ENCODE data around the gene KDM4D. TPM values are rescaled to one million over a fixed set of nuclear protein-coding genes. Genes with fewer than 3 reads are reported as not detected.

The KDM4D gene
- total RNA-seq, 4 donors from 2014 or later: 0.83 to 1.2 (median 0.98) TPM

DNA sequence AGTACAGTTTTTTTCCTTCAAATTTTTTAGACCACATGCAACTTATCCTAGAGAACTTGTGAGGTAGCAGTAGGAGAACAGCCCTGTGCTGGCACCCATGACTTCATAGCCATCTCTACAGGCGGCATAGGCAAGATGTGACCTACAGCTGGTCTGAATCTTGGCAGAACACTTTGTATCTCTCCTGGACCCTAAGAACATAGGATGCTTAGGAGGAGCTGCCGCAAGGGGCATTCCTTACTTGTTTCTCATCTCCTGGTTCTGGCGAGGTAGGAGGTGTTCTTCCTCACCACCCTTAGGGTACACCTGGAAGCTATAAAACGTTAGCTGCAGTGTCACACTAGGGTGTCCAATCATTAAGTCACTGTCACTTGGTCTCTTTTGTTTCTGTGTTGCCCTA lies 16.5 kb upstream of the KDM4D start:
- DNase-seq: no peak
- H3K27ac ChIP-seq: no peak overlapping the region
- no peaks in the 10 kb centered on the region for H3K4me1 ChIP-seq
- intact Hi-C loops (cut with DNase I): no loop called here
- H3K27me3 ChIP-seq: no peaks in the 10 kb centered on the region
- no peak for TF ChIP-seq POLR2A (IDR thresholded peaks at IDR 0.05)
- TF ChIP-seq, protein P1, sequence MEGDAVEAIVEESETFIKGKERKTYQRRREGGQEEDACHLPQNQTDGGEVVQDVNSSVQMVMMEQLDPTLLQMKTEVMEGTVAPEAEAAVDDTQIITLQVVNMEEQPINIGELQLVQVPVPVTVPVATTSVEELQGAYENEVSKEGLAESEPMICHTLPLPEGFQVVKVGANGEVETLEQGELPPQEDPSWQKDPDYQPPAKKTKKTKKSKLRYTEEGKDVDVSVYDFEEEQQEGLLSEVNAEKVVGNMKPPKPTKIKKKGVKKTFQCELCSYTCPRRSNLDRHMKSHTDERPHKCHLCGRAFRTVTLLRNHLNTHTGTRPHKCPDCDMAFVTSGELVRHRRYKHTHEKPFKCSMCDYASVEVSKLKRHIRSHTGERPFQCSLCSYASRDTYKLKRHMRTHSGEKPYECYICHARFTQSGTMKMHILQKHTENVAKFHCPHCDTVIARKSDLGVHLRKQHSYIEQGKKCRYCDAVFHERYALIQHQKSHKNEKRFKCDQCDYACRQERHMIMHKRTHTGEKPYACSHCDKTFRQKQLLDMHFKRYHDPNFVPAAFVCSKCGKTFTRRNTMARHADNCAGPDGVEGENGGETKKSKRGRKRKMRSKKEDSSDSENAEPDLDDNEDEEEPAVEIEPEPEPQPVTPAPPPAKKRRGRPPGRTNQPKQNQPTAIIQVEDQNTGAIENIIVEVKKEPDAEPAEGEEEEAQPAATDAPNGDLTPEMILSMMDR (IDR thresholded peaks at IDR 0.05): no peak
- H3K36me3 ChIP-seq: peaks cover 5 to 16% of the 10 kb centered on the region in 2 donors
- H3K9me3 ChIP-seq: no peaks in the 10 kb centered on the region
- H3K4me3 ChIP-seq (replicated peaks in 1 of 3): no peak overlapping the region
- 65 to 68% methylated on average over 4 of the region's 4 CpGs for WGBS, 2 donors

- no peak for DNase-seq
- TF ChIP-seq POLR2A (IDR thresholded peaks at IDR 0.05): no peak
- TF ChIP-seq, protein P1 (IDR thresholded peaks at IDR 0.05): no peak
- 43 to 57% methylated on average over 2 of the region's 2 CpGs for WGBS, 2 donors
- Histone ChIP-seq H3K36me3 (peaks cover 16 to 28% of the 10 kb centered on the region in 2 donors), H3K27ac (no peak overlapping the region), H3K4me3 (replicated peaks in 1 of 3) (no peak overlapping the region), H3K4me1 (no peaks in the 10 kb centered on the region), H3K9me3 (no peaks in the 10 kb centered on the region), H3K27me3 (no peaks in the 10 kb centered on the region)
- intact Hi-C loops (cut with DNase I): no loop called here
These were observed 15.3 kb upstream of the KDM4D start for GRCh38 chr11:94958121-94958696.

GRCh38 chr11:94959179-94959578 lies 14.3 kb upstream of the KDM4D start:
- no peaks in the 10 kb centered on the region for H3K27me3 ChIP-seq
- peaks cover 24 to 36% of the 10 kb centered on the region in 2 donors for H3K36me3 ChIP-seq
- no peaks in the 10 kb centered on the region for H3K9me3 ChIP-seq
- no peak overlapping the region for H3K27ac ChIP-seq
- DNase-seq: no peak
- no peak for TF ChIP-seq POLR2A (IDR thresholded peaks at IDR 0.05)
- TF ChIP-seq, protein P1 (IDR thresholded peaks at IDR 0.05): no peak
- no peaks in the 10 kb centered on the region for H3K4me1 ChIP-seq
- intact Hi-C loops (cut with DNase I): no loop called here
- H3K4me3 ChIP-seq (replicated peaks in 1 of 3): no peak overlapping the region
- 83 to 100% methylated on average over 1 to 2 of the region's 2 CpGs for WGBS, 2 donors

DNA sequence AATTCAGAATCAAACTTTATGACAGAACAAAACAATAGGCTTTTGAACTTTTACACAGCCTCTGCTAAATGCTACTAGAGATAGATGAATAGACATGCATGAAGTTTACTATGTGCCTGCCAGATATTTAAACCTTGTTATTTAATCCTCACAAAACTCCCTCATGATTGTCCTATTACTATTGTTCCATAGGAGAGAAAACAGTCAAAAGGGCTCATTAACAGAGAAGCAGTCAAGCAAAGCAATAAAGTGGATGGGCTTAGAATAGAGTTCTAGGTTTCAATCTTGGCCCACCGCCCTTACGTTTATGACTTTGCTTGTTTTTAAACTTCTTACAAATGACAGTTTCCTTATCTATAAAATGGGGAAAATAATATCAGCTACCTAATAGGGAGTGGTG lies 13.0 kb upstream of the KDM4D start:
- DNase-seq: no peak
- peaks cover 37 to 49% of the 10 kb centered on the region in 2 donors for H3K36me3 ChIP-seq
- intact Hi-C loops (cut with DNase I): no loop called here
- 87 to 95% methylated on average over 2 of the region's 2 CpGs for WGBS, 2 donors
- H3K9me3 ChIP-seq: no peaks in the 10 kb centered on the region
- no peaks in the 10 kb centered on the region for H3K4me1 ChIP-seq
- no peak overlapping the region for H3K27ac ChIP-seq
- H3K27me3 ChIP-seq: no peaks in the 10 kb centered on the region
- no peak for TF ChIP-seq POLR2A (IDR thresholded peaks at IDR 0.05)
- TF ChIP-seq, protein P1 (IDR thresholded peaks at IDR 0.05): no peak
- H3K4me3 ChIP-seq (replicated peaks in 1 of 3): no peak overlapping the region

GRCh38 chr11:94961255-94961654 lies 12.3 kb upstream of the KDM4D start:
- H3K36me3 ChIP-seq: peaks cover 45 to 57% of the 10 kb centered on the region in 2 donors
- TF ChIP-seq, protein P1 (IDR thresholded peaks at IDR 0.05): no peak
- TF ChIP-seq POLR2A (IDR thresholded peaks at IDR 0.05): no peak
- H3K9me3 ChIP-seq: no peaks in the 10 kb centered on the region
- 100% methylated on average over 1 of the region's 1 CpG for WGBS, 2 donors
- no peaks in the 10 kb centered on the region for H3K4me1 ChIP-seq
- no peak overlapping the region for H3K4me3 ChIP-seq (replicated peaks in 1 of 3)
- DNase-seq: no peak
- H3K27ac ChIP-seq: no peak overlapping the region
- intact Hi-C loops (cut with DNase I): no loop called here
- H3K27me3 ChIP-seq: no peaks in the 10 kb centered on the region

Measured in thyroid gland (tissue), 4 donors.